ENCODE measurements around the gene PRDM16.

The PRDM16 gene

DNA sequence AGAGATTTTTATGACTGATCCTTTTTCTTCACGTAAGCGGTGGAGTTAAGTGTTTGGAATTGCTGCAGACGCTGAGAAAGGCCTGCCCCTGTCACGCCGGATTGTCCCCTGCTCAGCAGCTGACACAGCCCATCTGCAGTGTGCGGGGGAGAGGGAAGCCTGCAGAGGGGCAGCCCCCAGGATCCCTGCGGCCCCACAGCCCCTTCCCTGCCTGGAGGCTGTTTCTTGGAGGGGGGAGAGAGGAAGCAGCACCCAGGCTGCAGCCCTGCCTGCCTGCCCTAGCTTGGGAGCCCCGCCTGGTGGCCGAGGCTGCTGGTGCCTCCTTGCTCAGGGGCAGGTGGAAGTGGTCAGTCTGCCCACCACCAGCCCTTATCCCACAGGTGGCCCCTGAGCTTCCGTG, 50.7 kb downstream of the PRDM16 start:
- Histone ChIP-seq H3K27ac (0 out of 2 replicates have a peak overlapping the region, but pooled peaks have one; percentile 2), H3K36me3 (no peaks in the 10 kb centered on the region), H3K9me3 (ENCODE audit: severe bottlenecking) (no peaks in the 10 kb centered on the region), H3K4me3 (ENCODE audit: low read depth, low read length) (no peak overlapping the region), H3K27me3 (ENCODE audit: insufficient read depth, low read depth, severe bottlenecking) (no peaks in the 10 kb centered on the region)
- peak; percentile 61 for DNase-seq
- TF ChIP-seq CTCF (IDR thresholded peaks at IDR 0.05; ENCODE audit: low read depth, low read length) = peak; percentile 80

DNA sequence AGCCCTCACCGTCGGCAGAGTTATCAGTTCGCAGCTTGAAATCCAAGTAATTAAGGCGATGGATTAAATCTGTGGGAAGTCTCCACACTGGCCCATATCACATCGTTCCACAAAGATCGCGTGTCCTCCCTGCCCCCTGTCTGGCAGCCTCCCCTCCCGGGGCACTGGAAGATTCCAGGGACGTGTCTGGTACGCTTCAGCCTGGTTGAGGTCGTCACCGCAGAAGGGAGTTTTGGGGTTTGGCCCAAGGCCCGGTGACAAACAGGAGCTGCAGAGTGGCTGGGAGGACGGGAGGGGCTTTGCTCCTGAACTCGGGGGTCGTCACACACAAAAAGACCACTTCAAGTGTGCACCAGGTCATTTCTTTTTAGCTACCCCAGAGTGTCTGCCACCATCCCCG, 51.1 kb downstream of the PRDM16 start:
- no peak overlapping the region for H3K4me3 ChIP-seq (ENCODE audit: low read depth, low read length)
- no peak for DNase-seq
- H3K9me3 ChIP-seq (ENCODE audit: severe bottlenecking) = no peaks in the 10 kb centered on the region
- H3K36me3 ChIP-seq = no peaks in the 10 kb centered on the region
- no peak overlapping the region for H3K27ac ChIP-seq
- no peak for TF ChIP-seq CTCF (IDR thresholded peaks at IDR 0.05; ENCODE audit: low read depth, low read length)
- H3K27me3 ChIP-seq (ENCODE audit: insufficient read depth, low read depth, severe bottlenecking) = no peaks in the 10 kb centered on the region

- Histone ChIP-seq H3K27me3 (ENCODE audit: insufficient read depth, low read depth, severe bottlenecking) (no peaks in the 10 kb centered on the region), H3K36me3 (no peaks in the 10 kb centered on the region), H3K9me3 (ENCODE audit: severe bottlenecking) (no peaks in the 10 kb centered on the region), H3K4me3 (ENCODE audit: low read depth, low read length) (no peak overlapping the region), H3K27ac (no peak overlapping the region)
- no peak for DNase-seq
- TF ChIP-seq CTCF (IDR thresholded peaks at IDR 0.05; ENCODE audit: low read depth, low read length) = no peak
Measured at GRCh38 chr1:3120994-3121393, 52.0 kb downstream of the PRDM16 start.

GRCh38 chr1:3121401-3122210, 52.6 kb downstream of the PRDM16 start:
- Histone ChIP-seq H3K4me3 (ENCODE audit: low read depth, low read length) (no peak overlapping the region), H3K36me3 (no peaks in the 10 kb centered on the region), H3K27me3 (ENCODE audit: insufficient read depth, low read depth, severe bottlenecking) (no peaks in the 10 kb centered on the region), H3K9me3 (ENCODE audit: severe bottlenecking) (no peaks in the 10 kb centered on the region), H3K27ac (no peak overlapping the region)
- no peak for TF ChIP-seq CTCF (IDR thresholded peaks at IDR 0.05; ENCODE audit: low read depth, low read length)
- DNase-seq = no peak

DNA sequence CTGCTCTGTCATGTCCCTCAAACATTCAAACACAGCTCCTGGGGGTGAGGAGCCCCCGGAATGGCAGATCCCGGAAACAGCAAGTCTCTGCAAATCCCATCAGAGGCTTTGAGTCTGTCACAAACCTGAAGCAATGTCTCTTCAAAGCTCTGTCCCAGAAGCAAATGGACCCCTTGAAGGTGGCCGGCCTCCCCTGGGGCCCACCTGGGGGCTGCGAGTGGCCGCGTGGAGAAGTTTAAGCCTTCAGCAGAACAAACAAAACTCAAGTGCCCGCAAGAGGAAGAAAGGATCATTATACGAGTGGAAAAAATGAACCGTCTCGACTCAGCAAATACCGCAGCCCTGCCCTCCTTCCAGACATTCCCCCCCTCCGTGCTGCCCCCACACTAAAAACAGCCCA, 53.3 kb downstream of the PRDM16 start:
- Histone ChIP-seq H3K27ac (no peak overlapping the region), H3K27me3 (ENCODE audit: insufficient read depth, low read depth, severe bottlenecking) (no peaks in the 10 kb centered on the region), H3K36me3 (no peaks in the 10 kb centered on the region), H3K4me3 (ENCODE audit: low read depth, low read length) (no peak overlapping the region), H3K9me3 (ENCODE audit: severe bottlenecking) (no peaks in the 10 kb centered on the region)
- no peak for DNase-seq
- no peak for TF ChIP-seq CTCF (IDR thresholded peaks at IDR 0.05; ENCODE audit: low read depth, low read length)

GRCh38 chr1:3124246-3124645, 55.2 kb downstream of the PRDM16 start:
- Histone ChIP-seq H3K36me3 (no peaks in the 10 kb centered on the region), H3K4me3 (ENCODE audit: low read depth, low read length) (no peak overlapping the region), H3K27me3 (ENCODE audit: insufficient read depth, low read depth, severe bottlenecking) (no peaks in the 10 kb centered on the region), H3K27ac (no peak overlapping the region), H3K9me3 (ENCODE audit: severe bottlenecking) (no peaks in the 10 kb centered on the region)
- DNase-seq = no peak
- no peak for TF ChIP-seq CTCF (IDR thresholded peaks at IDR 0.05; ENCODE audit: low read depth, low read length)

All from WERI-Rb-1 (cell line).